ENCODE data around the gene ABHD1.

The ABHD1 gene

GRCh38 chr2:27148801-27149439 is 25.3 kb downstream of the ABHD1 start, which contains the start of gene TCF23:
TSS of gene TCF23 (plus strand) at chr2:27149004. CDS start at chr2:27149134, 130 bp downstream.
- Histone ChIP-seq H3K4me3 (ENCODE audit: low read length) (no peak within 1 kb of the TSS), H3K9me3 (ENCODE audit: insufficient read depth, low read length) (no peaks in the 10 kb centered on the region), H3K36me3 (replicated peaks; ENCODE audit: low read depth, low read length) (no peaks in the 10 kb centered on the region), H3K4me2 (ENCODE audit: low read length) (no peak within 1 kb of the TSS), H3K9ac (ENCODE audit: low read length) (no peak within 1 kb of the TSS), H3K4me1 (ENCODE audit: low read length) (peaks cover 17% of the 10 kb centered on the region), H4K20me1 (ENCODE audit: insufficient read depth, low read length) (no peaks in the 10 kb centered on the region), H3K27me3 (ENCODE audit: low read depth, low read length) (no peaks in the 10 kb centered on the region), H3K79me2 (ENCODE audit: low read length) (no peaks in the 10 kb centered on the region), H3K27ac (ENCODE audit: low read length) (no peak within 1 kb of the TSS), H2AFZ (ENCODE audit: low read depth, low read length) (no peak within 1 kb of the TSS)
- TF ChIP-seq, protein P1, sequence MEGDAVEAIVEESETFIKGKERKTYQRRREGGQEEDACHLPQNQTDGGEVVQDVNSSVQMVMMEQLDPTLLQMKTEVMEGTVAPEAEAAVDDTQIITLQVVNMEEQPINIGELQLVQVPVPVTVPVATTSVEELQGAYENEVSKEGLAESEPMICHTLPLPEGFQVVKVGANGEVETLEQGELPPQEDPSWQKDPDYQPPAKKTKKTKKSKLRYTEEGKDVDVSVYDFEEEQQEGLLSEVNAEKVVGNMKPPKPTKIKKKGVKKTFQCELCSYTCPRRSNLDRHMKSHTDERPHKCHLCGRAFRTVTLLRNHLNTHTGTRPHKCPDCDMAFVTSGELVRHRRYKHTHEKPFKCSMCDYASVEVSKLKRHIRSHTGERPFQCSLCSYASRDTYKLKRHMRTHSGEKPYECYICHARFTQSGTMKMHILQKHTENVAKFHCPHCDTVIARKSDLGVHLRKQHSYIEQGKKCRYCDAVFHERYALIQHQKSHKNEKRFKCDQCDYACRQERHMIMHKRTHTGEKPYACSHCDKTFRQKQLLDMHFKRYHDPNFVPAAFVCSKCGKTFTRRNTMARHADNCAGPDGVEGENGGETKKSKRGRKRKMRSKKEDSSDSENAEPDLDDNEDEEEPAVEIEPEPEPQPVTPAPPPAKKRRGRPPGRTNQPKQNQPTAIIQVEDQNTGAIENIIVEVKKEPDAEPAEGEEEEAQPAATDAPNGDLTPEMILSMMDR (IDR thresholded peaks at IDR 0.05; ENCODE audit: low read depth, low read length), result no peak
- TF ChIP-seq EZH2phosphoT487 (IDR thresholded peaks at IDR 0.05; ENCODE audit: low read depth), result no peak

GRCh38 chr2:27149570-27150405 is 26.2 kb downstream of the ABHD1 start:
- Histone ChIP-seq H2AFZ (ENCODE audit: low read depth, low read length) (no peak overlapping the region), H4K20me1 (ENCODE audit: insufficient read depth, low read length) (no peaks in the 10 kb centered on the region), H3K4me1 (ENCODE audit: low read length) (peaks cover 17% of the 10 kb centered on the region), H3K79me2 (ENCODE audit: low read length) (no peaks in the 10 kb centered on the region), H3K9ac (ENCODE audit: low read length) (no peak overlapping the region), H3K4me2 (ENCODE audit: low read length) (no peak overlapping the region), H3K36me3 (replicated peaks; ENCODE audit: low read depth, low read length) (no peaks in the 10 kb centered on the region), H3K27ac (ENCODE audit: low read length) (no peak overlapping the region), H3K4me3 (ENCODE audit: low read length) (no peak overlapping the region), H3K9me3 (ENCODE audit: insufficient read depth, low read length) (no peaks in the 10 kb centered on the region), H3K27me3 (ENCODE audit: low read depth, low read length) (no peaks in the 10 kb centered on the region)
- TF ChIP-seq EZH2phosphoT487 (IDR thresholded peaks at IDR 0.05; ENCODE audit: low read depth), result no peak
- TF ChIP-seq, protein P1 (IDR thresholded peaks at IDR 0.05; ENCODE audit: low read depth, low read length), result no peak

GRCh38 chr2:27150639-27151230 is 27.1 kb downstream of the ABHD1 start:
- no peak overlapping the region for H3K27ac ChIP-seq (ENCODE audit: low read length)
- no peaks in the 10 kb centered on the region for H3K9me3 ChIP-seq (ENCODE audit: insufficient read depth, low read length)
- peaks cover 17% of the 10 kb centered on the region for H3K4me1 ChIP-seq (ENCODE audit: low read length)
- H3K36me3 ChIP-seq (replicated peaks; ENCODE audit: low read depth, low read length), result no peaks in the 10 kb centered on the region
- H2AFZ ChIP-seq (ENCODE audit: low read depth, low read length), result no peak overlapping the region
- H4K20me1 ChIP-seq (ENCODE audit: insufficient read depth, low read length), result no peaks in the 10 kb centered on the region
- H3K4me3 ChIP-seq (ENCODE audit: low read length), result no peak overlapping the region
- H3K27me3 ChIP-seq (ENCODE audit: low read depth, low read length), result no peaks in the 10 kb centered on the region
- TF ChIP-seq EZH2phosphoT487 (IDR thresholded peaks at IDR 0.05; ENCODE audit: low read depth), result no peak
- TF ChIP-seq, protein P1 (IDR thresholded peaks at IDR 0.05; ENCODE audit: low read depth, low read length), result no peak
- no peak overlapping the region for H3K9ac ChIP-seq (ENCODE audit: low read length)
- no peaks in the 10 kb centered on the region for H3K79me2 ChIP-seq (ENCODE audit: low read length)
- no peak overlapping the region for H3K4me2 ChIP-seq (ENCODE audit: low read length)

All from OCI-LY3 (cell line).